HG02981 (cell line): ENCODE results near the gene TMEM54.
"Not testable (repeated sequence)": the region's sequence is repeated elsewhere in the genome, so short reads cannot be mapped to it uniquely, and the experiment has no call there.

Source experiments
- ATAC-seq: cut with Tn5 transposase; IDR thresholded peaks from one replicate; pipeline ENCODE4 v1.9.1; 2021; ENCODE audit warnings: mild to moderate bottlenecking, moderate library complexity; ENCODE audit not compliant: unreplicated experiment

TMEM54 gene

DNA sequence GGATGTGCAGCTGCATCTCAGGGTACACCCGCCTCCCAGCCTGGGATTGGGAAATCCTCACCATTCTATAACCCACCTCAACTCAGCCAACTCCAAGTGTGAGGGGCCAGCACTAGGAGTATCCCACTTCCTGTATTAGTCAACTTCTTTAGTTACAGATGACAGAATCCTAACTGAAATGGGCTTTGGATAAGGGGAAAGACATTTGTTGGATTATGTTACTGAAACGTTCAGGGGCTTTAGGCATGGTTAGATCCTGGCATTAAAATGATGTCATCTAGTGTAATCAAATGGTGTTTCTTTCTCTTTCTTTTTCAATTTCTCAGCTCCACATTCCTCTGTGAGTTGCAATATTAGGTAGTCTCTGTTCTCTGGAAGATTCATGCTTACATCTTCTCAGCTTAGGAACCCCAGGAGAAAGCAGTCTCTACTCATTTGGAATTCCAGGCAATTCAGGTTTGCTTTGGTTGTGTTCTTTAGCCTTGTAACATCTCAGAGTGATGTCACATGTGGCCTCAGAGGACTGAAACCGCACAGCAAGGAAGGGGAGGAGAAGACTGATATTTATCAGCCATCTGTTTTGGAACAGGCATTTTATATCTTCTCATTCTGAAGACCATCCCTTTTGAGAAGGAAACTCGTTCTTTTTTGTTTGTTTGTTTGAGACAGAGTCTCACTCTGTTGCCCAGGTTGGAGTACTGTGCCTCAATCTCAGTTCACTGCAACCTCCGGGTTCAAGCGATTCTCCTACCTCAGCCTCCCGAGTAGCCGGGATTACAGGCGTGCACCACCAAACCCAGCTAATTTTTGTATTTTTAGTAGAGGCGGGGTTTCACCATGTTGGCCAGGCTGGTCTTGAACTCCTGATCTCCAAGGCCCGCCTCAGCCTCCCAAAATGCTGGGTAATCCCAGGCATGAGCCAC lies 18.9 kb upstream of the TMEM54 start:
- ATAC-seq: no peak

DNA sequence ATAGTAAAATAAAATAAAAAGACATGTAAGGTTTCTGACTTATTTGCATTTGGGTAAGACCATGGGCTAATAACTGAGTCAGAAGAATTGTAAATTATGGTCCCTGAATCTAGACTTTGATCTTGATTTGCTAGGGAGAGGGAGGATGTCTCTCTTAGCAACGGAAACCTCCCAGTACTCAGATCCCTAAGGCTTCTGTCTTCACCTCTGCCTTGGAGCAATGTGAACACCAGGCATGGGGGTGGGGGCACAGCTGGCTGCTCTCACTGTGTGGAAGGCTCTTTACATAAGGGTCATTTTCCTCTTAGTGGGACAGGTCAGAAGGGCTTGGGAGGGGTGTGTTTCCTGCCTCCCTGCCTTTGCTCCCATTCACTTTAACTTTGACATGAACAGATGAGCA lies 17.0 kb upstream of the TMEM54 start:
- ATAC-seq: no peak

DNA sequence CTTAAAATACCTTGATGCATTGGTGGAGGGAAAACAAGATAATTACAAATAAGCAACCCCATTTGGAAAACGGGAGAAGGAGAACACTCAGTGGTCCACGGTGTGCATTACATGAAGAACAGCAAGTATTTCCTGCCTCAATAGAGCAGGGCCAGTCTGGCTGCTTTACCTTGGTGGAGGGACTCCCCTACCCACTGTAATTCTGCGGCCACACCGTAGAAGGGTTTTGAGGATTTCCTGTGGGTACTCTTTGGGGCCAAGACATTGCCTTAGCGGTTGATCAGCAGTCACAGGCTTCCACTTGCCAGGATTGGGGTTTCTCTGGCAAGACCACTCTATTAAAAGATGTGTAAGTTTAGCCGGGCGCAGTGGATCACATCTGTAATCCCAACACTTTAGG lies 16.3 kb upstream of the TMEM54 start:
- no peak for ATAC-seq

DNA sequence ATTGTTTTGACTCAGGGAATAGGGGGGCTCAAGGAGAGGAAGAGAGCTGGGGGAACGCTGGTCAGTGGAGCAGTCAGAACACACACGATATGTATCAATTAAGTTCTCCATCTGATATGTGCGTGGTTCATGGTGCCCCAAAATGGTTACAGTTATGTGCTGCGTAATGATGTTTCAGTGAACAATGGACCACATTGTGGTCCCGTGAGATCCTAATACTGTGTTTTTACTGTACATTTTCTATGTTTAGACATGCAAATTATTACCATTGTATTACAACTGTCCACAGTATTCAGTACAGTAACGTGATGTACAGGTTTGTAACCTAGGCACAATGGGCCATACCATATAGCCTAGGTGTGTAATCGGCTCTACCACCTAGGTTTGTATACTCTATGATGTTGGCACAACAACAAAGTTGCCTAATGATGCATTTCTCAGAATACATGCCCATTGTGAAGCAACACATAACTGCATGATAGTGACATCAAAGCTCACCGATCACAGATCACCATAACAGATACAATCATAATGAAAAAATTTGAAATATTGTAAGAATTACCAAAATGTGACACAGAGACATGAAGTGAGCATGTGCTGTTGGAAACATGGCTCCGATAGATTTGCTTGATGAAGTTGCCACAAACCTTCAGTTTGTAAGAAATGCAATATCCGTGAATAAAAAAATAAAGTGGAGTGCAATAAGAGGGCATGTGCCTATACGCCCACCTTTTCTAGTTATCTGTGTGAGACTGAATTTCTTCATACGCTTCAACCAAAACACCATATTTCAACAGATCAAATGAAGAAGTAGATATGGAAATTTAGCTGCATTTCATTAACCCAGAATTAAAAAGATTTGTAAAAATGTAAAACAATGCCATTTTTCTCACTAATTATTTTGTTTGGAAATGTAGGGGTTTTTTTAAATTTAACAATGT lies 14.8 kb upstream of the TMEM54 start:
- no peak for ATAC-seq

DNA sequence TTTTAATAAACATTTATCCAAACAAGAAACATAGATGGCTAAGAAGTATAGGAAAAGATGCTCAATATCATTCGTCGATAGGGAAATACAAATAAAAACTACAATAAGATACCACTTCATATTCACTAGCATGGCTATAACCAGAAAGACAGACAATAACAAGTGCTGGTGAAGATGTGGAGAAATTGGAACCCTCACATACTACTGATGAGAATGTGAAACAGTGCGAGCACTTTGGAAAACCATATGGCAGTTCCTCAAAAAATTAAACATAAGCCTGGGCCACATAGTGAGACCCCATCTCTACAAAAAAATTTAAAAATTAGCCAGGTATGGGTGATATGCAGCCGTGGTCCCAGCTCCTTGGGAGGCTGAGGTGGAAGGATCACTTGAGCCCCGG lies 9.1 kb upstream of the TMEM54 start:
- ATAC-seq: no peak

DNA sequence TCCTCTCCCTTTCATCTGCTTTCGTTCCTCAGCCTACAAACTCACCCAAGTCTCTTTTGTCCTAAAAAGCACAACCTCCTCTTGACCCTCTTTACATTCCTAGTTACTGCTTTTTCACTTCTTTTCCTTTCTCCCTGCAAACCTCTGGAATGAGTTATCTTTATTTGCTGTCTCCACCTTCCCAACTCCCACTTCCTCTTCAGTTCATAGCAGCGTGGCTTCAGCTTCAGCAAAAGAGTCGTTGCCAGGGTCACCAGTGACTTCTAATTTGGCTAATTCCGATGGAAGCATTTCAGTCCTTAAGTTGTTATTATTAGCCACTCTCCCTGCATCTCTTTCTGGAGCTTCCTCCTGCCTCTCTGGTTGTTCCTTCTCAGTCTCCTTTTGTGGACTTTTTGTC lies 6.2 kb upstream of the TMEM54 start:
- no peak for ATAC-seq

DNA sequence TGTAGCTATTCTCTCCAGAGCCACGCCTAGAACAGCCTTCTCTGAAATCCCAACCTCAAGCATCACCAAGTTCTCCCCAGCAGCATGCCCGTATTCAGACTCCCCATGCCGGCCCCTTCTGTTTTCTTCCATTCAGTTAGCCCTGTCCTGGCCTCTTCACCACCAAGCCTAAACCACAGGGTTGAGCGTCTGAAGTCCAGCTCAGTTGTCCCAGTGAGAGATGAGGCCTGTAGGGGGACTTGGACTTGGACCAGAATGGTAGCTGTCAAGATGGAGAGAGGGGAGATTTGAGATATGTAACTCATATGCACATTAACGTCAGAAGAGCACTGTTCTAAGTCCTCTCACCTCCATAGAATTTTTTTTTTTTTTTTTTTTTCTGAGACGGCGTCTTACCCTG lies 5.5 kb upstream of the TMEM54 start:
- no peak for ATAC-seq

DNA sequence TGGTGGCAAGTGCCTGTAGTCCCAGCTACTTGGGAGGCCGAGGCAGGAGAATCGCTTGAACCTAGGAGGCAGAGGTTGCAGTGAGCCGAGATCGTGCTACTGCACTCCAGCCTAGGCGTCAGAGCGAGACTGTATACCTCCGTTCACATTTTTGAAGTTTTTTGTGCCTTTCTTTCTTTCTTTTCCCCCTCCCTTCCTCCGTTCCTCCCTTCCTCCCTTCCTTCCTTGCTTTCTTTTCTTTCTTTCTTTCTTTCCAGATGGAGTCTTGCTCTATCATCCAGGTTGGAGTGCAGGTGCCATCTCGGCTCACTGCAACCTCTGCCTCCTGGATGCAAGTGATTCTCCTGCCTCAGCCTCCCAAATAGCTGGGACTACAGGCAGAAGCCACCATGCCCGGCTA lies 4.4 kb upstream of the TMEM54 start:
- ATAC-seq: not testable (repeated sequence)

DNA sequence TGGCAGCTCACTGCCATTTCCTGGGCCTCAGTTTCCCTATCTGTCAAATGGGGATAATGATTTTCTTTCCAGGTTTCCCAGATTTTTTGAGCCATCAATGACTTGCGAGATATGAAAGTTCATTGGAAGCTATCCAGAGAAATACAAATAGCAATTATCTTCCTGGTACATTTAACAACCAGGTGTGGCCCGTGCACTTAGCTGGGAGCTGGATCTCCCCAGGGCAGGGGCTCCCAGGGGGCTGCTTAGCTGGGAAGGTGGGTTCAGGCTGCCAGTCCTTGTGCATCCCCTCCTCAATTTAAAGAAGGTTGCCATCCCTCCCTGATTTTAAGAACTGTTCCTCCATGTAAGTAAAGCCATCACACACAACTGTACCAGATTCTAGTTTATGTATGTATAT lies 3.6 kb upstream of the TMEM54 start:
- ATAC-seq: no peak

DNA sequence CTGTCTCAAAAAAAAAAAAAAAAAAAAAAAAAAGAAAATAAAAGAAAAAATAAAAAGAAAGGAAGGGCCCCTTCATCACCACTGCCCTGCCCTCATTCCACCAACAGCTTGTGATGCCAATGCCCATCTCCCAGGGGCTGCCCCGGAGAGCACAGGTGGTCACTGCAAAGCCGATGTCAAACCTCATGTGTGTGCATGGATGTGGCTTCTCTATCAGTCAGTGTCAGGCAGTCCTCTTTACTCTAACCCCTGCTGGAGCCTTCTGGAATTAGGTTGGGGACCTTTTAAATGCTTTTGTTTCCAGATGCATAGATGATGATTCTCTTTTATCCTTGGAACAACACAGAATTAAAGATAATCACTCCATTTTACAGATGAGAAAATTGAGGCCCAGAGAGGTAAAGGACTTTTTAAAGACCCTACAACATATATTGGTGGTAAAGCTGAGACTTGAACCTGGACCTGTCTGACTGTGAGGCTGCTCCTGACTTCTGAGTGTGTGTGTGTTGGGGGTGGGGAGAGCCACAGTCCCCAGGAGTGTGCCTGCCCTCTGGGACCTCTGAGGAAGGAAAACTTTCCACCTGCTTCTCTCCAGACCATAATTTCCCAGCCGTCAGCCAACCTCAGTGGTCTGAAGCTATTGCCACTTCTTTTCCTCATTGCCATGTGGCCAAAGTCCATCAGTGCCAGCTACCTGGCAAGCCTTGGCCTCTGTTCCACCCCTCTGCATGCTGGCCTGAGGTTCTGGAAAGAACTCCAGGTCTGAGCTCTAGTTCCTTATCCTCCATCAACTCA lies 3.0 kb upstream of the TMEM54 start:
- no peak for ATAC-seq

DNA sequence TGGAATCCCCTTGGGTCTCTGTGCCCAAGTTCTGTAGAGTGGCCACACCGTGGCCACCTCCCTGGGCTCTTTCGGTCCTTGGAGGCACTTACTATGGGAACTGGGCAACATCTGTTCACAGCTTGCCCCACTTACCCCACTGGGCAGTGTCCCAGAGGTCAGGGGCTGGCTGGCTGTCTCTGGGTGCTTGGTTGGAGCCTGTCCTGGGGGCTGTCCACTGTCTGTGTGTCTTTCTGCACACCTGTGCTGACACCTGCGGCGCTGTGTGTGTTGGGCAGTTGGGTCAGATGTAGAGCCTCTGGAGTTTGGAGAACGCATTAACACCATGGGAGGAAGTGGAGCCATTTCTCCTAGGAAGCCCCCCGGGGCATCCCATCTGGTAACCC lies 1.3 kb upstream of the TMEM54 start:
- ATAC-seq: no peak

DNA sequence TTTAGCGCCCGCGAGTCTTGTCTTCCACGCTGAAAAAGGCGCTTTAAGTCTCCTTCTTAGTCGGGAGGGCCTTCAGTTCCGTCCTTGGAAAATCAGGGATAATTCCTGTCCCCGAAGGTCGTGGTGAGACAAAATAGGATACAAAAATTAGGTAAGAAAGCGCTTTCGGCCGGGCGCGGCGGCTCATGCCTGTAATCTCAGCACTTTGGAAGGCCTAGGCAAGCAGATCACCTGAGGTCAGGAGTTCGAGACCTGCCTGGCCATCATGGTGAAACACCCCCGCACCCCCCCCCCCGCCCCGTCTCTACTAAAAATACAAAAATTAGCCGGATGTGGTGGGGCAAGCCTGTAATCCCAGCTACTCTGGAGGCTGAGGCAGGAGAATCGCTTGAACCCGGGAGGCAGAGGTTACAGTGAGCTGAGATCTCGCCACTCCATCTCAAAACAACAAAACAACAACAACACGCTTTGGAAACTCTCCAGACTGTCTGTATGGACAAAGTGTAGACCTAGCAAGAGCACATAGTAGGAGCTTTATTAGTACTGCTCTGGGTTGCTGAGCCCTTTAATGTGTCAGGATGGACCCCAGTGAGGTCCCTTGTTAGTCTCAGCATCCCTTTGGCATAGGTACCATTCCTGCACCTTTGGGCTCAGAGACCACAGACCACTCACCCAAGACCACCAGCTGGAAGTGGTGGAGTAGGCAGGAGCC lies 790 bp upstream of the TMEM54 start:
- ATAC-seq: no peak

DNA sequence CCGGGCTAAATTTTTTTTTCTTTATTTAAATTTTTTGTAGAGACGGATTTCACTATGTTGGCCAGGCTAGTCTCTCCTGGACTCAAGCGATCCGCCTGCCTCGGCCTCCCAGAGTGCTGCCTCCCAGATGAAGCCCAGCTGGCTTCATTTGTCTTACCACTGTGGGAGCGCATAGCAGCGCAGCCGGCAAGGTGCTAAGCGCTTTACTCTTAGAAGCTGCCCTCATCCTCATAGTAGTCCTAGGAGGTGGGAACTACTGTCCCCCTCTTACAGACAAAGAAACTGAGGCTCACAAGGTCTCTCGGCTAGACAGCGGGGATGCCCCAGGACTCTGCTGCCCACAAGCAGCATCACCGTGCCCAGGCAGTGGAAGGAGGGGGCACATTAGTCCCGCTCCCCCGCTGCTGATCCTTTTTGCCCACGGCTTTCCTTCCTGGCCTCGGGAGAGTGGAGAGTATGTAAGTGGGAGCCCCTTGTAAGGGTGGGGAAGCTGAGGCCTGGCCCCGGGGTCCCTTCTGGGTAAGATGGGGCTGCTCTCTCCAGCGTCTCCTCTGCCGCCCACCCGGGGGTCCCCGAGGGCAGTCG lies 726 bp downstream of the TMEM54 start:
- no peak for ATAC-seq

DNA sequence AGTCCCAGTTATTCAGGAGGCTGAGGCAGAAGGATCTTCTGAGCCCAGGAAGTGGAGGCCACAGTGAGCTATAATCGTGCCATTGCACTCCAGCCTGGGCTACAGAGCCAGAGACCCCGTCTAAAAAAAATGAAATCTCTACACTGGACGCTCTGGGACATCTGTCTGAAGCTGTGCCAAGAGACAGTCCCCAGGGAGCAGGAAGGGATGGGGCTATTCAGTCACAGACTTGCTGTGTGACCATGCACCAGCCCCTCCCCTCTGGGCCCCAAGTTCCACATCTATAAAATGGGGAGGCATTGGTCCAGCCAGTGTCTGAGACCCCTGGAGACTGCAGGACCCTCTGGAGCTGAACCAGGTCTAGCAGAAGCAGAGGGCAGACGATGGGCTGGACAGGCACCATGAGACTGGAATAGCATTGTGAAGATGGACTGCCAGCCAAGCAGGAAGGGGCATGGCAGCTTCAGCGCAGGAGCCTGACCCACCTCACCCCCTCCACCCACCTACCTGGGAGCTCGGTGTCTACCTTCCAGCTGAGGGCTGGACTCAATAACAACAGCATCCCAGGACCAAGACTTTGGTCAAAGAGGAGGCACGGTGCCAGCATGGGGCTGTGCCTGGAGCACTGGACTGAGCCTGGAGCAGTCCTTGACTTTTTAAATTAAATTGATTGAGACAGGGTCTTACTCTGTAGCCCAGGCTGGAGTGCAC lies 1.4 kb downstream of the TMEM54 start:
- no peak for ATAC-seq

- no peak for ATAC-seq
Observed at GRCh38 chr1:32898958-32899357, 2.2 kb downstream of the TMEM54 start.

GRCh38 chr1:32898056-32898455 lies 3.1 kb downstream of the TMEM54 start:
- no peak for ATAC-seq

GRCh38 chr1:32897082-32898049 lies 3.8 kb downstream of the TMEM54 start:
- no peak for ATAC-seq

DNA sequence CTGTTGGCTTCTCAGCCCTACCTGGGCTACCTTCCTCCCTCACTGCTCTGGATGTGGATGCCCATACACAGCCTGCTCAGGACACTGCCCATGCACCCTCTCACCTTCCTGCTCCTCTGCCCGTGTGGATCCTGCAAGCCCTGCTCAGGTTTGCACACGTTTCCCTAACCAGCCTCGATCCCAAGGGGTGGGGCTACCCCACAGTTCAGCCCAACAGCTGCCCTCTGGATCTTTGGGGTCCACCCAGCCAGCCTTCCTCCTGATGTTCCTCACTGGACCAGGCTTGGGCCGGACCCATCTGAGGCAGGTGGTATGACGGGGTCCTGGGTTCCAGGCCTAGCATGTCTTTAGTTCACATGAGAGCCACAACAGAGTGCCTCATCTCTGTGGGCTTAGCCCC lies 4.7 kb downstream of the TMEM54 start:
- no peak for ATAC-seq
